ENCODE results near the gene RWDD1.

The RWDD1 gene

DNA sequence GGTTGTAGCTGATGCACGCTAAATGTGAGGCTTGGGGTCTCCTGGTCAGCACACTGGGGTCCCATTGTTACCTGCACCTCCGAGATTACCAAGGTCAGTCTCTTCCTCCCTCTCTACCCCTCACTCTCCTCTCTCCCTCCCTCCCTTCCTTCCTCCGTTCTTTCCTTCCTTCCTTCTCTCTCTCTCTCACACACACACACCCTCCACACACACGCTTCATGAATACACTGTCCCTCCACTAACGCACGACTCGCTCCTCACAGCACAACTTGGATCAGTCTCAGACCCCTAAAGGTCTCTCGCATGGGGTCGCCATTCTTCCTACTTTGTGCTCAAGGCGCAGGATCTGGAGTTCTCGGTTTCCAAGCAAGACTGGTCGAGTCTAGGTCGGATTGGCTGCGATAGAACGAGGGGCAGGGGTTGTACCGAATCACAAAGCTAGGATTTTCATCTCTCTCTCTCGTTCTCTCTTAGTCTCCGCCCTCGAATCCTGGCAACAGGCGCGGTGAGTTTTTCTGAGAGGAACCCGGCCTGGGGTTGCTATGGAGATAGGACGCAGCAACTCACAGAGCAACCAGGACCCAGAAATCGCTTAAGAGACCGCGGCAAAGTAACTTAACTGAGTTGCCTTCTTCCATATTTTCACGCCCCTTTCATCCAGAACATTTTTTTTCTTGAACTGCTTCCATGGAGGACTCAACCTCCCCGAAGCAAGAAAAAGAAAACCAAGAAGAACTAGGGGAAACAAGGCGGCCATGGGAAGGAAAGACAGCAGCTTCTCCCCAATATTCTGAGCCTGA, 44.8 kb downstream of the RWDD1 start, which contains the start of gene RSPH4A:
Gene RSPH4A, plus strand, starts transcription at position 543 of the 800 bp plus-strand sequence. Its CDS starts 145 bp downstream, at position 688.
- DNase-seq = peak; percentile 66

DNA sequence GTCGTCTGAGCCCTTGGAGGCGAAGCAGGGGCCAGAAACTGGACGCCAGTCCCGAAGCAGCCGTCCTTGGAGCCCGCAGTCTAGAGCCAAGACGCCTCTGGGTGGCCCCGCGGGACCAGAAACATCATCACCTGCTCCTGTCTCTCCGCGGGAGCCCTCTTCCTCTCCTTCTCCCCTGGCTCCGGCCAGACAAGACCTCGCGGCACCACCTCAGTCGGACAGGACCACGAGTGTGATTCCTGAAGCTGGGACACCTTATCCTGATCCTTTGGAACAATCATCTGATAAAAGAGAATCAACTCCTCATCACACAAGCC, 45.4 kb downstream of the RWDD1 start:
- DNase-seq = peak; percentile 18

DNA sequence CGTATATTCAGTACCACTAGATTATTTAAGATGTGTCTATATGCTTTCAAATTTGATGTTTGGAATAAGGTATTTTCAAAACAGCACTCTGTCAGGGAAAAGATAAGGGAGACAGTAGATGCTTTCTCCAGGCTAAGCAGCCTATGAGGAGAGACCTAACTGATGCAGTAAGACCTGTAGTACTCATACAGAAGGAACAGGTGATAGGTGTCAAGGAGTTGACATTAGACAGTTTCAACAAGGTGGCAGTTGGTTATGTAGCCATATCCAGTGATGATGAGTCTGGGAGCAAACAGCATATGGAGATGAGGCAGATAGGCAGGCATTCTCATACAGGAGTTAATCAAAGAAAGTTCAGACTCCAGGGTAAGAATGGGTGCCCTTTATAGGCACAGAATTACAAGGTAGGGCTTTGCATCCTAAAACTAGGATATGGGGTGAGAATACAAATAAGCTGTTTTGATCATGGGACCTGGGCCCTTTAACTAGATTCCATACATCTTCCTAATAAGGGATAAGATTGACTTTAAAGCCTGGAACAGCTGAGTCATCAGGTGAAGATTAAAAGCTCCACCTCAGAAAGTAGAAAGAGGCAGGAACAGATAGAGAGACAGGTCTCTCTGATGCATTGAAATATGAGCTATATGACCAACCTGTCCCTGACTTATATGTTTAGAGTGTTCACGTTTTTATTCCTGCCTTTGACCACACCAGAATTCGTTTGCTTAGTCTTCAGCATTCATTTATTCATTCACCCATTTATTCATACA, 52.9 kb downstream of the RWDD1 start:
- no peak for DNase-seq

DNA sequence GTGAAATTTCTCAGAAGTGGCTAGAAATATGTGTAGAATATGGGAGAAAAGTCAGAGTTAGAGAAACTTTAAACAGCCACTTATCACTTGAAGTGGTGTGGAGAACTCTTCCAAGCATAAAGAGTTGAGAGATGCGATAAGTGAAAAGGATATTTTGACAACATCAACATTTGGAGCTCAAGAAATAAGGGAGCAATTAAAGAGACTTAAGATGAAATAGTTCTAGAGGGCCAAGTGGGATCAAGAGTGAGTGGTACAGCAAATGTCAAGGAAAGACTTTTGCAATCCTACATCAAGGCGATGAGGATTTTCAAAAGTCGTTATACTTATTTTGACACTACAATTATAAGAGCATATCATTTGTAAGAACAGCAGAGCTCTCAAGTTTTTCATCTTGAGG, 54.6 kb downstream of the RWDD1 start:
- no peak for DNase-seq

DNA sequence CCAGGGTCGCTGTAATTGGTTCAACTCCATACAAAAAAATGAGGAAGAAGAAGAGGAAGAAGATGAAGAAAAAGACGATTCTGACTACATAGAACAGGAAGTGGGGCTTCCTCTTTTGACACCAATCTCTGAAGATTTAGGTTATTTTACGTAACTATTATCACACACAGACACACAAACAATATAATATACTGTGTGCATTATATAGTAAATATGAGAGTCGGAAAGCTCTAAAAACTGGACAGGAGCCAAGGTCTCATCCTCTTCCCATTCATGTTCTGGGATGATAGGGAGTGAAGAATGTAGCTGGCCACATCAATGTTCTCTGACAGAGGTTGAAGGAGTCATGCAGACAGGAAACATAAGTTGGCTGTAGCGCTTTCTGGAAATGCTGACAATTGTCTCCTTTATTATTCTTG, 58.3 kb downstream of the RWDD1 start:
- no peak for DNase-seq

DNA sequence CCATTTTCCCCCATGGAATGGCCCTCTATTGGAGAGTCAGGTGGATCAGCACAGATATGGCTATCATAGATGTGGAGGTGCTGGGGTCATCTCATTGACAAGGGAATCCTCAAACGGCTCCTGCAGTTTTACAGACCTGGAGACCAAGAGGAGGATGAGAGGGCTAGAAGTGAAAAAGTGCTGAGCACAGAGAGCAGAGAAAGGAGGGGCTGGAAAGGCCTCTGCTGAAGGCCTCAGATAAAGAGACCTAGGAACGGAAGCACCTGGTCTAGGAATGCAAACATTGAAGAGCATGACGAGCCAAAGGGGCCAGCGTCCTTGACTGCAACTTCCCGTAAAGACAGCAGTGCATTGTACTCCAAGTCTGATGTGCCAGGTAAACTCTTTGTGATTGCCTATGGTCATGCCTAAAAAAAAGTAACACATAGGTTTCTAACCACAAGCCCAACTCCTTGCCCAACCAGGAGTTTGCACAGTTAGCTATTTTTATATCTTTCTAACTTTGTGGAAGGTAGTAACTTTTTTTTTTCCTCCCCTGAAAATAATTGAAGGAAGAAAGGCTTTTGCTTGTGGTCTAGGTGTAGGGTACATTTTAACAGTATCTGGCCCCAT, 60.2 kb downstream of the RWDD1 start:
- DNase-seq = no peak

DNA sequence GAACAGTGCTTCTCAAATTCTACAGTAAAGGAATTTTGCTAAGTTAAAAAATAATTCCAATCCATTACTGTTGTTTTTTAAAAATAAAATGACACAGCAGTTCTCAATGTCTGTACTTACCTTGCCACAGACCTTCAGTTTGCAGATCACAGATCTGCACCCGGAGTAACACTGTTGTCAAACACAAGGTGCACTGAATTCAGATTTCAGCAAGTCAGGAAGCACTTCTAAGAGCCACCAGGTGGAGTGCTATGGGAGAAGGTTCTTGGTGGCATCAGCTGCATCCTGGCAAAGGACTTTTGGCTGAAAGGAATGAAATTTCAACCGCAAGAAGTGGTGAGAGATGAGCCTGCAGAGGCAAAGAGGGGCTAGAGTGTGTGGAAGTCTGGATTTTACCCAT, 62.4 kb downstream of the RWDD1 start:
- DNase-seq = no peak
